Adipose tissue (tissue), 3 donors: Measurements from ENCODE around the gene ABCC10. TPM values are rescaled to one million over a fixed set of nuclear protein-coding genes. Genes with fewer than 3 reads are reported as not detected.
"Not testable (repeated sequence)": the region's sequence is repeated elsewhere in the genome, so short reads cannot be mapped to it uniquely, and the experiment has no call there.

Experiments used
- H3K27ac ChIP-seq: one replicate; pipeline ENCODE4 v1.5.1; 2013; ENCODE audit warnings: low read depth, low read length
- WGBS, 3 donors: extraction: QIAGEN DNeasy Blood & Tissue Kit; methylation state at CpG; one replicate each; pipeline ENCODE4 v1.1.7; 2013; 5-methylcytosine and 5-hydroxymethylcytosine counted together
- polyA plus RNA-seq, 3 donors: library from polyadenylated mRNA; stranded (reverse); fragments of 200-250 nt; gene quantifications; one replicate each; pipeline ENCODE4 v1.2.3, GENCODE V29; 2013
- donor health status: healthy with polysubstance abuse.
- donor health status: Bipolar disorder and iron deficiency.
- donor health status: healthy.

Gene ABCC10
- polyA plus RNA-seq, 3 donors: 8.2 to 13.7 (median 11.7) TPM

GRCh38 chr6:43436577-43437282, 9.4 kb downstream of the ABCC10 start:
- 32 to 53% (median 51%) methylated on average over 5 of the region's 5 CpGs for WGBS, 3 donors
- no peak overlapping the region for H3K27ac ChIP-seq

- H3K27ac ChIP-seq: no peak overlapping the region
- 68 to 74% (median 68%) methylated on average over 4 of the region's 4 CpGs for WGBS, 3 donors
Measured at GRCh38 chr6:43437700-43438099, 10.4 kb downstream of the ABCC10 start.

GRCh38 chr6:43442935-43443334, 15.6 kb downstream of the ABCC10 start:
- H3K27ac ChIP-seq: no peak overlapping the region
- 91 to 92% (median 91%) methylated on average over 14 of the region's 14 CpGs for WGBS, 3 donors

- WGBS, 3 donors: 87 to 91% (median 91%) methylated on average over 10 of the region's 10 CpGs
- no peak overlapping the region for H3K27ac ChIP-seq
Measured at GRCh38 chr6:43444036-43444435, 16.7 kb downstream of the ABCC10 start.

- WGBS, 3 donors: 89 to 94% (median 93%) methylated on average over 8 of the region's 8 CpGs
- H3K27ac ChIP-seq: no peak overlapping the region
Measured at GRCh38 chr6:43444582-43444981, 17.2 kb downstream of the ABCC10 start.

- 88 to 91% (median 89%) methylated on average over 16 of the region's 16 CpGs for WGBS, 3 donors
Measured at GRCh38 chr6:43445576-43445975, 18.2 kb downstream of the ABCC10 start.

GRCh38 chr6:43447604-43448003, 20.3 kb downstream of the ABCC10 start:
- H3K27ac ChIP-seq: no peak overlapping the region
- WGBS, 3 donors: 89 to 96% (median 92%) methylated on average over 16 of the region's 16 CpGs

More at GRCh38 chr6:43445576-43445975, 18.2 kb downstream of the ABCC10 start:
- no peak overlapping the region for H3K27ac ChIP-seq

GRCh38 chr6:43448916-43449315, 21.6 kb downstream of the ABCC10 start:
- 90 to 96% (median 92%) methylated on average over 4 of the region's 4 CpGs for WGBS, 3 donors
- no peak overlapping the region for H3K27ac ChIP-seq

GRCh38 chr6:43450699-43451131, 23.4 kb downstream of the ABCC10 start:
- WGBS, 3 donors: 90 to 95% (median 95%) methylated on average over 13 of the region's 13 CpGs

GRCh38 chr6:43451348-43451747, 24.0 kb downstream of the ABCC10 start:
- no peak overlapping the region for H3K27ac ChIP-seq
- WGBS, 3 donors: 79 to 90% (median 86%) methylated on average over 4 of the region's 4 CpGs

More at GRCh38 chr6:43450699-43451131, 23.4 kb downstream of the ABCC10 start:
- no peak overlapping the region for H3K27ac ChIP-seq

- H3K27ac ChIP-seq: no peak overlapping the region
- WGBS, 3 donors: 92 to 95% (median 94%) methylated on average over 8 of the region's 8 CpGs
Measured at GRCh38 chr6:43451939-43452338, 24.6 kb downstream of the ABCC10 start.

- 94 to 97% (median 96%) methylated on average over 4 of the region's 4 CpGs for WGBS, 3 donors
- H3K27ac ChIP-seq: no peak overlapping the region
Measured at GRCh38 chr6:43452896-43453295, 25.6 kb downstream of the ABCC10 start.

- no peak overlapping the region for H3K27ac ChIP-seq
Measured at GRCh38 chr6:43453831-43454230, 26.5 kb downstream of the ABCC10 start.

GRCh38 chr6:43454290-43454695, 27.0 kb downstream of the ABCC10 start:
- no peak overlapping the region for H3K27ac ChIP-seq
- 14 to 18% (median 15%) methylated on average over 17 of the region's 17 CpGs for WGBS, 3 donors

- 1% methylated on average over 65 to 97 of the region's 97 CpGs for WGBS, 3 donors
- H3K27ac ChIP-seq: no peak overlapping the region
Measured at GRCh38 chr6:43454696-43455530, 27.6 kb downstream of the ABCC10 start.

- whole genome bisulfite sequencing, 3 donors: 3 to 5% (median 3%) methylated on average over 33 to 55 of the region's 55 CpGs
Measured at GRCh38 chr6:43455531-43456428, 28.4 kb downstream of the ABCC10 start, which contains the start of gene DLK2. Gene DLK2 (minus strand): TSS chr6:43455548. CDS start chr6:43454825, 723 bp downstream.

GRCh38 chr6:43457643-43458042, 30.3 kb downstream of the ABCC10 start:
- WGBS, 3 donors: 44 to 64% (median 57%) methylated on average over 5 to 9 of the region's 9 CpGs
- no peak overlapping the region for H3K27ac ChIP-seq

More at GRCh38 chr6:43455531-43456428, 28.4 kb downstream of the ABCC10 start, which contains the start of gene DLK2:
- H3K27ac ChIP-seq: no peak within 1 kb of the TSS

GRCh38 chr6:43458154-43458553, 30.8 kb downstream of the ABCC10 start:
- H3K27ac ChIP-seq: not testable (repeated sequence)
- WGBS, 3 donors: 93 to 95% (median 94%) methylated on average over 15 of the region's 15 CpGs
